ENCODE results near the gene CYP4F22. TPM values are rescaled to one million over a fixed set of nuclear protein-coding genes. Genes with fewer than 3 reads are reported as not detected.
"Not testable (repeated sequence)": the region's sequence is repeated elsewhere in the genome, so short reads cannot be mapped to it uniquely, and the experiment has no call there.

CYP4F22 gene
- total and polyA plus RNA-seq, 7 donors = 0.07 TPM; not detected in 6

DNA sequence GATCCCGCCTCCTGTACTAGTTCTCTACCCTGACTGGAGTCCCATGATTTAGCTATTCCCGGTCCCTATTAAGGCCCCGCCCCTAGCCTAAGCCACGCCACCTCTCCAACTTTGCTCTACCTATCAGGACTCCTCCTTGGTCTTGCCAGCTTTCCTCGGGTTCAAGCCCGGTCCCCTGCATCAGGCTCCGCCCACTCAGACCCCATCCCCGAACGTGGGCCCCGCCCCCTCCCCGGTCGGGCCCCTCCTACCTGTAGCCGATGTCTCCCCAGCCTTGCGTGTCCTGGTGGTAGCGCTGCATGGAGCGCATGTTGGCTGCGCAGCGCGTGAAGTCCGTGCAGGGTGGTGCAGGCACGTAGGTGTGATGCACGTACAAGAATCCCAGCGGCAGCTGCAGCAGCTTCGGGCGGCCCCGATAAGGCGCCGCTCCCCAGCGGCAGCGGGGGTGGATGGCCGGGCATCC lies 36.7 kb upstream of the CYP4F22 start:
- 67 to 69% methylated on average over 31 of the region's 31 CpGs for WGBS, 2 donors
- Histone ChIP-seq H3K27ac (no peak overlapping the region), H3K4me3 (no peak overlapping the region), H3K4me1 (peaks cover 0 to 10% (median 7%) of the 10 kb centered on the region in 4 donors), H3K36me3 (no peaks in the 10 kb centered on the region), H3K27me3 (peaks cover 11 to 54% (median 35%) of the 10 kb centered on the region in 3 donors), H3K9me3 (peaks cover 0 to 2% (median 0%) of the 10 kb centered on the region in 4 donors)
- intact Hi-C loops (cut with DNase I) = no loop called here
- DNase-seq = peak; percentile 36
- TF ChIP-seq, protein P1, sequence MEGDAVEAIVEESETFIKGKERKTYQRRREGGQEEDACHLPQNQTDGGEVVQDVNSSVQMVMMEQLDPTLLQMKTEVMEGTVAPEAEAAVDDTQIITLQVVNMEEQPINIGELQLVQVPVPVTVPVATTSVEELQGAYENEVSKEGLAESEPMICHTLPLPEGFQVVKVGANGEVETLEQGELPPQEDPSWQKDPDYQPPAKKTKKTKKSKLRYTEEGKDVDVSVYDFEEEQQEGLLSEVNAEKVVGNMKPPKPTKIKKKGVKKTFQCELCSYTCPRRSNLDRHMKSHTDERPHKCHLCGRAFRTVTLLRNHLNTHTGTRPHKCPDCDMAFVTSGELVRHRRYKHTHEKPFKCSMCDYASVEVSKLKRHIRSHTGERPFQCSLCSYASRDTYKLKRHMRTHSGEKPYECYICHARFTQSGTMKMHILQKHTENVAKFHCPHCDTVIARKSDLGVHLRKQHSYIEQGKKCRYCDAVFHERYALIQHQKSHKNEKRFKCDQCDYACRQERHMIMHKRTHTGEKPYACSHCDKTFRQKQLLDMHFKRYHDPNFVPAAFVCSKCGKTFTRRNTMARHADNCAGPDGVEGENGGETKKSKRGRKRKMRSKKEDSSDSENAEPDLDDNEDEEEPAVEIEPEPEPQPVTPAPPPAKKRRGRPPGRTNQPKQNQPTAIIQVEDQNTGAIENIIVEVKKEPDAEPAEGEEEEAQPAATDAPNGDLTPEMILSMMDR (IDR thresholded peaks at IDR 0.05) = no peak
- no peak for TF ChIP-seq EP300 (IDR thresholded peaks at IDR 0.05)
- TF ChIP-seq POLR2A (IDR thresholded peaks at IDR 0.05) = no peak
- TF ChIP-seq POLR2AphosphoS5 (IDR thresholded peaks at IDR 0.05) = no peak

DNA sequence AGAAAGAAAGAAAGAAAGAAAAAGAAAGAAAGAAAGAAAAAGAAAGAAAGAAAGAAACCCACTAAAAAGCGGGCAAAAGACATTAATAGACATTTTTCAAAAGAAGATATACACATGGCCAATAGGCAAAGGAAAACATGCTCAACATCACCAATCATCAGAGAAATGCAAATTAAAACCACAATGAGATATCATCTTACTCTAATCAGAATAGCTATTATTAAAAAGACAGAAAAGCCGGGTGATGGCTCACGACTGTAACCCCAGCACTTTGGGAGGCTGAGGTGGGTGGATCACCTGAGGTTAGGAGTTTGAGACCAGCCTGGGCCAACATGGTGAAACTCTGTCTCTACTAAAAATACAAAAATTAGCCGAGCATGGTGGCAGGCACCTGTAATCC lies 34.5 kb upstream of the CYP4F22 start:
- peaks cover 0 to 10% (median 7%) of the 10 kb centered on the region in 4 donors for H3K4me1 ChIP-seq
- DNase-seq; H3K4me3 ChIP-seq; H3K27ac ChIP-seq; H3K9me3 ChIP-seq; intact Hi-C loops (cut with DNase I); H3K36me3 ChIP-seq: not testable (repeated sequence)
- 74 to 79% methylated on average over 4 of the region's 4 CpGs for WGBS, 2 donors
- H3K27me3 ChIP-seq = peaks cover 11 to 34% (median 27%) of the 10 kb centered on the region in 3 donors

DNA sequence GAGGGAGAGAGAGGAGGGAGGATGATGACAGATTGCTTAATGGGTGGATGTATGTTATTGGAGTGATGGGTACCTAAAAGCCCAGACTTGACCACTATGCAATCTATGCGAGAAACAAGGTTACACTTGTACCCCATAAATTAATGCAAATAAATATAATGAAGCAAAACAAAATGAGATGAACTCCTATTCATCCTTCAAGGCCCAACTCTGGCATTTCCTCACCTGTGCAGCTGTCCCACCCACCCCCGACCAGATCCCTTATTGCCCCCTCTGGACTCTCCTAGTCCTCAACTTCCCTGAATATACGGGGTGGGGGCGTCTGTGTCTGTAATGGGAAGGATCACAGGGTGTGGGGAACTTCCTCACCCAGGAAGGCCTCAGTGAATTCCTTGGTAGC lies 33.2 kb upstream of the CYP4F22 start:
- Histone ChIP-seq H3K9me3 (peaks cover 0 to 2% (median 0%) of the 10 kb centered on the region in 4 donors), H3K27ac (no peak overlapping the region), H3K36me3 (no peaks in the 10 kb centered on the region), H3K4me3 (no peak overlapping the region), H3K4me1 (no peaks in the 10 kb centered on the region), H3K27me3 (peaks cover 0 to 20% (median 15%) of the 10 kb centered on the region in 3 donors)
- TF ChIP-seq, protein P1 (IDR thresholded peaks at IDR 0.05) = no peak
- TF ChIP-seq POLR2AphosphoS5 (IDR thresholded peaks at IDR 0.05) (no peak), POLR2A (IDR thresholded peaks at IDR 0.05) (no peak), EP300 (IDR thresholded peaks at IDR 0.05) (no peak)
- DNase-seq = no peak
- 84 to 86% methylated on average over 4 of the region's 4 CpGs for WGBS, 2 donors
- intact Hi-C loops (cut with DNase I) = no loop called here

DNA sequence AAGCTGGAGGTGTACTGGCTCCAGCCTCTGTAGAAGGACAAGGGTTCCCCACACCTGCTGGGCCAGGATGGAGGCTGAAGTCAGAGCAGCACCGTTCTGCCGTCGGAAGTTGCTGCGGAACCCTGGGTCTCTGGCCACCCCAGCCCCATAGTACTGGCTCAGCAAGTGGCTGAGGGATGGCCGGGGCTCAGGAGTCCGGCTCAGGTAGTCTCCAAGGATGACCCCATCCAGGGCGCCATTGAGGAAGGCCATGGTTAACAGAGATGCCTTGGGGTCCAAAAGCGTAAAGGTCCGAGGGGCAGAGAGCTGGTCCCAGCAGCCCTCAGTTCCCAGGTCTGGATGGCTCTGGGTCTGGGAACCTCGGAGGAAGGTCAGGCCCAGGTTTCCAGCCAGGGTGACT lies 32.7 kb upstream of the CYP4F22 start:
- Histone ChIP-seq H3K36me3 (no peaks in the 10 kb centered on the region), H3K4me3 (no peak overlapping the region), H3K4me1 (no peaks in the 10 kb centered on the region), H3K27ac (no peak overlapping the region), H3K27me3 (peaks cover 0 to 16% (median 12%) of the 10 kb centered on the region in 3 donors), H3K9me3 (peaks cover 0 to 2% (median 0%) of the 10 kb centered on the region in 4 donors)
- TF ChIP-seq POLR2AphosphoS5 (IDR thresholded peaks at IDR 0.05) (no peak), POLR2A (IDR thresholded peaks at IDR 0.05) (no peak), EP300 (IDR thresholded peaks at IDR 0.05) (no peak)
- TF ChIP-seq, protein P1 (IDR thresholded peaks at IDR 0.05) = no peak
- no peak for DNase-seq
- intact Hi-C loops (cut with DNase I) = no loop called here
- 94 to 95% methylated on average over 10 of the region's 10 CpGs for WGBS, 2 donors

DNA sequence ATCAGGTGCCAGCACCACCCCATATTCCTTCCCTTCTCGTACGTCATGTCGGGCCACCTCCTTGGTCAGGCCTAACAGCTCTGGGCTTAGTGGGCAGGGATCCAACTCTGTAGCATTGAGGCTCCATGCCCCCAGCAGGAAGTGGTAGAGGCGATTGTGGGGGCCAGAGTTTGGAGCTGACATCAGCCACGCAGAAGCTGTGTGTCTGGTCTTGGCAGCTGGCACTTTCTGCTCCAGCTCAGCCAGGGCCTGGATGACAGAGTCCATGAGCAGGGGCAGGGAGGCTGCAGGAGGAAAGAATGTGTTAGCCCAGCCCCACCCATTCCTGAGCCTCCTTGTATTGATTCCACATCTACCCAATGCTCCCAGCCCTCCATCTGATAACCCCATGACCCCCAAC lies 32.0 kb upstream of the CYP4F22 start:
- TF ChIP-seq EP300 (IDR thresholded peaks at IDR 0.05) (no peak), POLR2A (IDR thresholded peaks at IDR 0.05) (no peak), POLR2AphosphoS5 (IDR thresholded peaks at IDR 0.05) (no peak)
- TF ChIP-seq, protein P1 (IDR thresholded peaks at IDR 0.05) = no peak

More for the DNA sequence above, 32.0 kb upstream of the CYP4F22 start:
- Histone ChIP-seq H3K27me3 (peaks cover 0 to 8% (median 7%) of the 10 kb centered on the region in 3 donors), H3K27ac (no peak overlapping the region), H3K4me3 (no peak overlapping the region), H3K9me3 (peaks cover 0 to 2% (median 0%) of the 10 kb centered on the region in 4 donors), H3K4me1 (no peaks in the 10 kb centered on the region), H3K36me3 (no peaks in the 10 kb centered on the region)
- no peak for DNase-seq
- intact Hi-C loops (cut with DNase I) = no loop called here
- WGBS, 2 donors = 56 to 79% methylated on average over 5 of the region's 5 CpGs
